OCI-LY3 (cell line): Measurements from ENCODE around the gene CHDH.

Experiments used
- H2AFZ ChIP-seq: fragments of 200-600, 300-600 bp; shearing (Covaris generic); 2 replicates; pipeline ENCODE4 v1.6.0; 2014; ENCODE audit warnings: antibody characterized with exemption, low read depth, low read length
- H3K27ac ChIP-seq: fragments of 200-600, 300-600 bp; sonication (generic); 2 replicates; pipeline ENCODE4 v1.5.1; 2014; ENCODE audit warnings: mild to moderate bottlenecking, low read length, moderate library complexity, mixed read lengths
- H3K27me3 ChIP-seq: fragments of 200-600, 300-600 bp; sonication (generic); 2 replicates; pipeline ENCODE4 v1.6.1; 2014; ENCODE audit warnings: low read depth, low read length, mixed read lengths
- H3K36me3 ChIP-seq: fragments of 200-600, 300-600 bp; sonication (generic); replicated peaks from 2 replicates; pipeline ENCODE3; 2014; ENCODE audit warnings: low read depth, low read length, mixed read lengths
- H3K4me1 ChIP-seq: fragments of 300-600, 200-600 bp; sonication (generic); 2 replicates; pipeline ENCODE4 v1.6.1; 2014; ENCODE audit warnings: low read length, mixed read lengths
- H3K4me2 ChIP-seq: fragments of 200-600, 300-600 bp; sonication (generic); 2 replicates; pipeline ENCODE4 v1.6.1; 2014; ENCODE audit warnings: low read length, mixed read lengths
- H3K4me3 ChIP-seq: fragments of 300-600, 200-600 bp; sonication (generic); 2 replicates; pipeline ENCODE4 v1.5.1; 2014; ENCODE audit warnings: antibody characterized with exemption, mild to moderate bottlenecking, low read length, moderate library complexity
- H3K79me2 ChIP-seq: fragments of 300-600, 200-600 bp; shearing (Covaris generic); 2 replicates; pipeline ENCODE4 v1.6.1; 2014; ENCODE audit warnings: mild to moderate bottlenecking, low read length, mixed read lengths
- H3K9ac ChIP-seq: fragments of 300-600, 200-600 bp; shearing (Covaris generic); 2 replicates; pipeline ENCODE4 v1.6.0; 2014; ENCODE audit warnings: mild to moderate bottlenecking, low read length, moderate library complexity
- H3K9me3 ChIP-seq: fragments of 200-600, 300-600 bp; shearing (Covaris generic); 2 replicates; pipeline ENCODE4 v1.6.1; 2014; ENCODE audit warnings: low read length, mixed read lengths; ENCODE audit not compliant: insufficient read depth
- H4K20me1 ChIP-seq: fragments of 200-600, 300-600 bp; sonication (generic); 2 replicates; pipeline ENCODE4 v1.6.1; 2016; ENCODE audit warnings: low read length, mixed read lengths; ENCODE audit not compliant: insufficient read depth
- EZH2phosphoT487 ChIP-seq: fragments of 200-600 bp; shearing (Covaris generic); IDR thresholded peaks from 2 replicates; pipeline ENCODE4 v1.6.1; 2018; ENCODE audit warnings: antibody characterized with exemption, mixed run types, low read depth
- TF ChIP-seq, protein P1 (sequence below): fragments of 200-600, 300-600 bp; sonication (generic); IDR thresholded peaks from 2 replicates; pipeline ENCODE4 v1.5.1; 2014; ENCODE audit warnings: antibody characterized with exemption, low read length, low read depth

CHDH gene

DNA sequence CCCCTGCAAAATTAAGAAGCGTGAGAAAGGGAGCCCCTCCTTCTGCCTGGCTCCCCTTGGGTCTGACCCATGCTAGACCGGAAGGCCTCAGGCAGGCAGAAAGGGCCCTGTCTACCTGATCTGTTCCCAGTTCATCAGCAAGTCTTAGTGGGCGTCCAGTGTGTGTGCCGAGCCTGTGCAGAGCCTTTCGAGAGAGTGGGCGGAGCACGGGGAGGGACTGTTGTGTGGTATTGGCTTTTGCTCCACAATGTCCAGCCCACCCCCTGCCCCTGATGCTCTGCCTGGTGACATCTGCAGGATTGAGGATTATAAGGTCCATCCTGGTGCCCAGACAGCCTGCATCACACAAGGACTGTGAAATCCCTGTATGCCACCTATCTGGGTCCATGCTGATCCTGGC, 82.9 kb downstream of the CHDH start:
- no peak overlapping the region for H3K4me3 ChIP-seq
- no peak overlapping the region for H3K9ac ChIP-seq
- no peak overlapping the region for H2AFZ ChIP-seq
- H3K27ac ChIP-seq, result no peak overlapping the region
- H3K9me3 ChIP-seq, result no peaks in the 10 kb centered on the region
- peaks cover 3% of the 10 kb centered on the region for H3K4me1 ChIP-seq
- H4K20me1 ChIP-seq, result no peaks in the 10 kb centered on the region
- TF ChIP-seq, protein P1, sequence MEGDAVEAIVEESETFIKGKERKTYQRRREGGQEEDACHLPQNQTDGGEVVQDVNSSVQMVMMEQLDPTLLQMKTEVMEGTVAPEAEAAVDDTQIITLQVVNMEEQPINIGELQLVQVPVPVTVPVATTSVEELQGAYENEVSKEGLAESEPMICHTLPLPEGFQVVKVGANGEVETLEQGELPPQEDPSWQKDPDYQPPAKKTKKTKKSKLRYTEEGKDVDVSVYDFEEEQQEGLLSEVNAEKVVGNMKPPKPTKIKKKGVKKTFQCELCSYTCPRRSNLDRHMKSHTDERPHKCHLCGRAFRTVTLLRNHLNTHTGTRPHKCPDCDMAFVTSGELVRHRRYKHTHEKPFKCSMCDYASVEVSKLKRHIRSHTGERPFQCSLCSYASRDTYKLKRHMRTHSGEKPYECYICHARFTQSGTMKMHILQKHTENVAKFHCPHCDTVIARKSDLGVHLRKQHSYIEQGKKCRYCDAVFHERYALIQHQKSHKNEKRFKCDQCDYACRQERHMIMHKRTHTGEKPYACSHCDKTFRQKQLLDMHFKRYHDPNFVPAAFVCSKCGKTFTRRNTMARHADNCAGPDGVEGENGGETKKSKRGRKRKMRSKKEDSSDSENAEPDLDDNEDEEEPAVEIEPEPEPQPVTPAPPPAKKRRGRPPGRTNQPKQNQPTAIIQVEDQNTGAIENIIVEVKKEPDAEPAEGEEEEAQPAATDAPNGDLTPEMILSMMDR, result no peak
- no peak for TF ChIP-seq EZH2phosphoT487
- no peaks in the 10 kb centered on the region for H3K27me3 ChIP-seq
- H3K79me2 ChIP-seq, result no peaks in the 10 kb centered on the region
- no peaks in the 10 kb centered on the region for H3K36me3 ChIP-seq
- no peak overlapping the region for H3K4me2 ChIP-seq
